Hematopoietic multipotent progenitor cell treated with erythropoietin and hydrocortisone succinate and interleukin-3 and kit ligand, for 15 days (in vitro differentiated cells): ENCODE results near the gene BNC2.

ENCODE experiments used
- DNase-seq: peaks from one replicate; pipeline ENCODE4 v3.0.0-alpha.2; 2015; ENCODE audit warnings: low spot score

The BNC2 gene

DNA sequence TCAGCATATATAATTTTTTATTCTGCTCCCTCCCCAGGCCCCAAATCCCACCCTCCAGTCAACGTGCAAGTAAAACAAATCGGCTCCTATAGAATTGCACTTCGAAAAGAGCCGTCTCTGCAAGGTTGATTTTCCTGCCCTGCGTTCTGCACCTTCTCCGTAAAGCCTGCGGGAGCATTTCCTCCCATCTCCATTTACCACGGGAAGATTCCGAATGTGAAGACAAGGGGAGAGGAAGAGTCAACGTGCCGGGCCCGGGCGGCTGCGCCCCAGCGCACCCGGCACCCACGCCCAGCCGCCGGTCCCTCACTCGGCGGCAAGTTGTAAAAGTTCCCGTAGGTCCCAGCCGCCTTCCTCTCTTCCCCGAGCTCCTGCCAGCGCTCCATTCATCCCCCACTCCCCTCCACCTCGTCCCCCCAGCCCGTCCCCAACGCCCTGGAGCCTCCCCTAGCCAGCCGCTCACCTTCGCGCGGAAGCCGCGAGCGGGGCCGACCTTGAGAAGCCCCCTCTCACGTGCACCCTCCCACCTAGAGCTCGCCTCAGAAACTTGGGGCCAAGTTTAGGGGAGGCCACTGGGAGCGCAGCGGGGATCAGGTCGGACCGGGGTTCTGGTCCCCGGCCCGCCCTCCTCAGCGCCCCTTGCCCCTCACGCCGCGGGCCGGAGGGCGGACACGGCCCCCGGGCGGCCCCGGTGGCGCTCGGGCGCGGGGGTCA is 431 bp downstream of the BNC2 start:
- DNase-seq: no peak

DNA sequence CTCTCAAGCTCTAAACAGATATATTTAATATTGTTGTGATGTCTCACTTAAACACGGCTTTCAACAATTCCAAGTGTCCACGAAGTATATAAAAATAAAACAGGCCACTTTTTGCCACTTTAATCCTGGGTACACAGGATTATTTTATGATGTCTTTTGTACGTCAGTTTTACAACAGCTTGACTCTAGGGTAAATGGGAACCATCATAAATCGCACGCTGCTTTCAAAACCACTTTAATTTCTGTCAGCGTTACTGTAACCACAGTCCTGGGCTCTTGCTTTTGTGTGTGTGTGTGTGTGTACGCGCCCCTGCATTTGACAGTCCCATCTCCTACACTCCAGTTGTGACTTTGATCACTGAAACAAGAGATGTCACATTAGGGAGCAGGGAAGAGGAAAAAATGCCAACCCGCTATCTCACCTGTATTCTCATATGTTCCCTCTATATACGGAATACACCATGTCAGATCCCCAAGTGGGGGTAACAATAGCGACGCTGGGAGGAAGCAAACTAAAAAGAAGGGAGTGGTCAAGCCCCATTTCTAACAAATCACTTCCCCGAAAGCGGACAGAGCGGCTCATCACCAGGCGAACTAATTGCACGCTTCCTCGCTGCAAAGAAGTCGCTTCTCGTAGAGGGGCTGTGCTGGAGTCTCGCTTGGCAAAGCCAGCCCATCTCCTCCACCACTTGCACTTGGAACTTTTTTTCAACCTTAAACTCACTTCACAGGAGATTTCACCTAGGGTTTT is 1.2 kb downstream of the BNC2 start:
- DNase-seq: no peak

DNA sequence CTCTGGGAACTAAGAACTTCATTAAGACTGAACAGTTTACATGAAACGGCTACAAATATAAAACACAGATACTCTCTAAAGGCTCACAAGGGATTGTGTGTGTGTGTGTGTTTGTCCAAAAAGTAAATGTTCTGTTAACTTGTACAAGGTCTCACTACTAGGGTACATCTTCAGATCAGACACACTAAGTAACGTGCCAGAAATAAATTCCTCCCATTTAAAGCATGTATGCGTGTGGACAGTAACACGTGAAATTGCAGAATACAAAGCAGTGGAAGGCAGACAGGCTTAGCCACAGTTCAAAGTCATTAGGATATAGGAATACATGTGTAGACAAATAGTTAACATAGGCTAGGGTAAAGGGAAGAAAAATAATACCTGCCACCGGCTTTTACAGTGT is 1.8 kb downstream of the BNC2 start:
- DNase-seq: no peak

DNA sequence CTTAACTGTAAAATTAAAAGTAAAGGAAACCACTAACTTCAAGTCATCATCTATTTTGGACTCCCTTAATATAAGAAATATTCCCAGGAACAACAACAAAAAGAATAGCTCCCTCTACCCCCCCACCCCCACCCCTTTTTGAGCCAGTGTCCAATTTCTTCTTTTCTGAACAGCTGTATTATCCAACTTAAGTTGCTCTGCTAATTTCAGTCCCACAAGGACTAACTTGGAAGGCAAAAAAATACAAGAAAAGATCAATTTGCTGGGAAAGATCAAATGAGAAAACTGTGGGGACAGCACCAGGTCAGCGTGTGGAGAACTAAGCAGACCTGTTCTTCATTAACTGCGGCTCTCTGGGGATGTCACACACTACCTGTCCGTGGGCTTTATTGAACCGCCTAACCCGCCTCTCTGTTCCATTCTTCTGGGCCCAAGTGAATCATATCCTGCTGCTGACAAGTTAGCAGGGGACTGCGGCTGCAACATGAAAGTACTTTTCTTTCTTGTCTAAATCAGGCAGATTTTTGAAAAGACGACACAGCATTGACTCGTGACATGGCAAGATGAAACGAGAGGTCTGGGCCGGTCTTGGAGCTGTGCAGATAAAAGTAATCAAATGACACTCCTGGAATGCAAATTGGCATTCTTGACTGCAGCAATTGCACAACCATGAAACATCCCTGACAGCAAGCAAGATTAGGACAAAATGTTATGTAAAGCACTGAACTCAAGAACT is 2.7 kb downstream of the BNC2 start:
- DNase-seq: no peak

GRCh38 chr9:16866587-16866986 is 3.9 kb downstream of the BNC2 start:
- no peak for DNase-seq

DNA sequence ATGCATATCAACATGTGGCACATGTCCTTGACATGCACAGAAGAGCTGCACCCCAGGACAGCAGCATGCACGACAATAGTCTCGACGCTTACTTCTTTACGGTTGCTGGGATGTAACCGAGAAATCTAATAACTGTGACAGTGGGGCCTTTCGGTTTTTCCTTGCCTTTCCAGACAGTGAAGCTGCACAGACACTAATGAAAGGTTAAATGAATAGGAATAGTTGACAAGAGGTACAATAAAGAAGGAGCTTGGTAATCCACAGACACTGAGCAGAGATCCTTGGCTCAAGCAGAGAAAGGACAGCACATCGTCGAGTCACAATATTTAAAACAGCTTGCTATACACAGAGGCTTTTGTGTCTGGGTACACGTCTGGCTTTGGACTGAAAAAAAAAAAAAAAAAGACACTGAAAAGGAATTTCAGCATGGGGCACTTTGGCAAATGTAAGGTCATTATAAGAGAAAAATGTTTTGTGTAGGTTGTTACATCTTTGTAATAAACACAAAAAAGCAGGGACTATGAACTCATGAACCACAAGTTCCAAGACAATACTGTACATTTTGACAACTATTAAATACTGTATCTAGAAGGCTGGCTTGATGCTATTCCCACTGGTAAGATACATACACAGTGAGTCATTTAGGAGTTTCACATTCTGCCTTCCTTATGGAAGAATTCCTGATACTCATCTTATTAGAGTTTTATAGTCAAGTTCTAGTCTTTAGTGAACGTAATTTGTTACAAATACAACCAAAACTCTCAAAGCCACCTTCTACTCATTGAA is 5.6 kb downstream of the BNC2 start:
- DNase-seq: no peak

DNA sequence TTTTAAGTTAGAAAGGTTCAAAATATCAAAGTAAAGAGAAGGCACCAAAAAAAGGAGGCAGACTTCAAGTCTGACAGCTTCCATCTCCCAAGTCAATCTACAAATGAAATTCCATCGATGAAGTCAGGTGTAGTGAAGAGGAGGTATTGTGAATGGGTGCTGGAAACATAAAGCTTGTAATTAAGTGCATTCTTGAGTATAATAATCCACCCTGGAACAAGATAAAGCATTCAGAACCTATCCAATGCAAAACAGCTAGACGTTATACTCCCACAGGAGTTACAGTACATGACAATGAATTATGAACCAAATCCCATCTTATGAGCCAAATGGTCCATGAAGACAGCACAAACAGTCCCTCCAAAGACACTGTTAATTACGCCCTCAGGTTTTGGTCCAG is 22.3 kb downstream of the BNC2 start:
- no peak for DNase-seq

DNA sequence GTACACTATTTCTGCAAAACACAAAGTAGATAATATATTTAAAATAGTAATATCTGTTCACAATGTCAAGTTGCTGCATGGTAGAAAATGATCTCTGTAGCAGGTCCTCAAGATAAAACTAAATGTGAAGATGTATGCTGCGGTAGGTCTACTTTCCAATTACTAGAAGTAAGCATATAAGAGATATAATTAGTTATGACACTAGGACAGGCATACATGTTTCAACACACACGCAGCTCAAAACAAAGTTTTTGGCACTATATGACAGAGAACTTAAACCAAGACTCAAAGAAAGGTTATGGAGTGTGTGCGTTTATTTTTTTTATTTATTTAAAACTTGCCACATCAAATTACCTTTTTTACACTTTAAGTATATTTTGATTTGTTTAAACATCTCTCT is 23.5 kb downstream of the BNC2 start:
- DNase-seq: no peak

DNA sequence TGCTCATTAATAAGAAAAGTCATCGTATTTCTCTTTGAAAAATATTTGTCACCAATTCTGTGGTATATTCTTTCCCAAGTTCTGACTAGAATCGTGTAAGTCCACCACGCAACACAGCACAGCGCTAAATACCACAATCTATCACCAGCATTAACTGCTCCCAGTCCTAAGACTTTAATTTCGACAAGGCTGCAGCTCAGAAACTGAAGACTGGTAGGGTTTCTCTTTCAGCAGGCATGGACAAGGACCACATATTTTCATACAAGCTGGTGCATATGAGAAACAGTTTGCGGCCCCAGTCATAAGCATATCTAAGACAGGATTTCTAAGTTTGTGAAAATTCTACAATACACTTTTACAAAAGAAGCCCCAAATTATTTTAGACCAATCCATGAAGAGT is 24.1 kb downstream of the BNC2 start:
- DNase-seq: no peak

GRCh38 chr9:16834817-16835216 is 35.7 kb downstream of the BNC2 start:
- no peak for DNase-seq

DNA sequence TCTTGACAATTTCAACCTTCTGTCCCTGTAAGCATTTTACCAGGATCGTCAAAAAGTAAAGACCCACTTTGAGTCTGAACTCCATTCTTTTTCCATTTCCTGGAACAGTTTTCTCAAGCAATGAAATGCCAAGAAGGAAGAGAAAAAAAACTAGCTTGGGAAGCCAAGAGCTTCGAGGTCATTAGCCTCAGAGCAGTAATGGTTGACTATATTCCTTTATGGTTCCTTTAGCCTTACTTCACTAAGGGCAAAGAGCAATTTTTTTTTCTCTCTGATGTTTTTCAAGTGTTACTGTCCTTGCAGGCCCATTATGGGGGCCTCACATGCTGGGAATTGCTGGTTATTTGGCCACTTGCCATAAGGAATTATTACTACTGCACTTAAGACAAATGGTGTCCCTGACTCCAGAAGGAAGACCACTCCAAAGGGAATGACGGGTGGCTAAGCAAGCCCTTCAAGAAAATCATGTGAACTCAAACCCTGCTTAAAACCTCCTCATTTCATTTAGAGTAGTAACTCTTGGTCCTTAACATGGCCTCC is 37.1 kb downstream of the BNC2 start:
- DNase-seq: no peak

DNA sequence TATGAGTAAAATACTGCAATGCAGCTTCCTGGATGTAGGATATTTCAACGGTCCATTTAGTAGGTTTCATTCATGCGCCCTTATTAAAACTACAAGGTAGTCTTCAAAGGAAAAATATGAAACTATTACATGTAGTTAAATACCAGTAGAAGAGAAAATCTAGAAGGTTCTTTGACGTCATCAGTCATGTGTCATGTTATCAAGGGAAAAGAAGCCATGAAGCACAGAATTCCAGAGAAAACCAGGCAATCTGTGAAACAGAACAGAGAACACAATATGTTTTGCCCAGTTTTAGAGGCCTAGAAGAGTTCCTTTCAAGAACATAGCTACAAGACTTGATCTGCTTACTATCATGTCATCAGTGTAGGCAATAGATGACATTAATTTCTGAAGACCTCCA is 38.4 kb downstream of the BNC2 start:
- DNase-seq: no peak

- no peak for DNase-seq
Observed at GRCh38 chr9:16830806-16831205, 39.7 kb downstream of the BNC2 start.

DNA sequence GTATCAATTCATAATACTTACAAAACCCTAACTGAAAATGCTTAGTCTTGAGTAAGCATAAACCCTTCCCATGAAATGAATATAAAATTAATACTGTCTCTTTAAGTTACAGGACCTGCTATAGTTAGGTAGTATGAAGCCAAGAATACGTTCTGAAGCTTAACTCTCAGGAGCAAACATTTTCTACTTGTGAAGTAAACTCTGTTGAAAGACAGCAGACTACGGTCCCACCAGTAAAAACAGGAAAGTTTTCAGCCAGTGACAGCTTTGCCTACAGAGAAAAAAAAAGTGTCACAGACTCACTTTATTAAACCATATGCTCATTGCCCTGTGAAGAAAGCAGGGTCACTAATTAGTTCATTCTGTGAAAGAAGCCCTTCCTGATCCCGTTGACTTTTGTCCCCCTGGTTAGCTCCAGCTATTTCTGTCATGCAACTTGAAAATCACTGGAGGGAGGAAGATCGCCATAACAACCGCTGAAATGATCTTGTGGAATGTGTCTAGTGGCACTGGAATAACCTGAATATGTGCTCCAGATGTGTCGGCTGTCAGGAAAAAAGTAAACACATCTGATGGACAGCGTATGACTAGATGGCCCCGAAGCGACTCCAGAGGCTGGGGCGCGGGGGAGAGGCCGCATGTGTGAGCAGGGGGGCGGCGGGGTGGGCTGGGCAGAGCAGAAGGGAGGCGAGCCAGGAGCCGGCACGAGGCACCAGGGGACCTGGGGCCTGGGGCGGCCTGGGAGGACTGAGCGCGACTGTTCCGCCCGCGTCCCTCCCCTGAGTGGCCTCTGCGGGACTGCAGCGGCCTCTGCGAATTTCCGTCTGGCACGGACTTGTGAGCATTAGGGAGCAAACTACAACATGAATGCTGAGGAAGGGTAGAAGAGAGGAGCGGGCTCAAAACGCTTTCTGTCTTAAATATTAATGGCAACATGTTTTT is 41.9 kb downstream of the BNC2 start:
- DNase-seq: no peak

DNA sequence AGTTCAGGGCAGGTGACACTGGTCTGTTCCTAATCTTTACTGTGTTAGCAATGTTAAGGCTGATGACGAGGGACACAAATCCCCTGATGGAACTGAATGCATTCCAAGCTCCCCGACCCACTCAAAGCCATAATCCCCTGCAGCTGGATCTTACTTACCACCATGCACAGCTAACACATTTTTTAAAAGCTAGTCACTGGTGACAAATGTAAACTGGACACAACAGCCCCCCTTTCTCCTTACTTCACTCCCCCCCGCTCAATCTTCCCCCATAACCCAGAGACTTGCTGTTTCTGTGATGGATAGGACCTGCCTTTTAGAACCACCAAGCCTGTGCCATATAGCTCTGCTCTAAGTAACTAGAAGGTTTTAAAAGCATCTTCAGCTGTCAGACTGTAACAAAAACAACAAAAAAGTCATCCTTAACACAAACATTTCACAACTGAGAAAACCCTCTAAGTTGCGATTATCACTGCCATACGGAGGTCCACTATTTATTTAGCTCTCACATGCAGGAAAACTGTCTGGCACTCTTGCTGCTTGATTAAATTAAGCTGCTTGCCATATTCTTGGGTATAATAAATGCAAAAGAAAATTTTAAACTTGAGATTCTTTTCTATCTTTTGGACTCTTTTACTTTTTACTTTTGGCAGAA is 44.4 kb downstream of the BNC2 start:
- no peak for DNase-seq

- DNase-seq: no peak
Observed at GRCh38 chr9:16825331-16825725, 45.1 kb downstream of the BNC2 start.

GRCh38 chr9:16824545-16825330 is 45.7 kb downstream of the BNC2 start:
- DNase-seq: no peak

DNA sequence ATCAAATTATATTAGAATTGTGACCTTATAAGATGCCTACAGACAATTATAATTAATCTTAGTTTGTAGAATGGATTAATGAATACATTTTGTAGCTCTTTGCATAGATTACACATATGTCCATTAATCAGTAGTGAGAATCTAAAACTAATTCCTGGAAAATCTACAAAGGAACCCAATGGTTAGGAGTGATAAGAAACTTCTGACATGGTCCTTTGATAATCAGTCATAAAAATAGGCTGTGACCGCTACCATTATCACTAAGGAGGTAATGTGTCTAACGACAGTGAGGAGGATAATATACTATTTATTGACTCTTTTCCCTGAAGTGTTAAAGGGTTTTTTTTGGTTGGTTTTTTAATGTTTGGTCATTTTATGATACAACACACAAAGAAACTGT is 46.6 kb downstream of the BNC2 start:
- no peak for DNase-seq

GRCh38 chr9:16821344-16821743 is 49.1 kb downstream of the BNC2 start:
- no peak for DNase-seq

DNA sequence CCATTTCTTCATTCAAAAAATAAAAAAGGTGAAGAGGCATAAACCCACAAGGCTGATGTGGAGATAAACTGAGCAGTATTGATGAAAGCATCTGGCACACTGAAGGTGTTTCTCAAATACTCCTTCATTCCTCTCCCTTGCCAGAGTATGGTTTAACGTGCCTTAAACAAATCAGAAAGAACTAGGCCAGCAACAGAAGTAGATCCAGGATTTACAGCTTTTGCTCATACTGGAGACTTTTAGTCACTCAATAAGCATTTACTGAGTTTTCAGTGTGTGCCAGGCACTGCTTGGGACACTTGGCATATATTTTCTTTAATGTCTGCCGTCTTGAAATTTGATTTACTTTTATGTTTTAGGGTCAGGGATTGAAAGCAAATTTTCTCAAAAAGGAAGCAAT is 53.0 kb downstream of the BNC2 start:
- no peak for DNase-seq
